HCT116 (cell line): ENCODE measurements around the gene TBC1D3. TPM values are rescaled to one million over a fixed set of nuclear protein-coding genes. Genes with fewer than 3 reads are reported as not detected.
"Not testable (repeated sequence)": the region's sequence is repeated elsewhere in the genome, so short reads cannot be mapped to it uniquely, and the experiment has no call there.

Source experiments
- ATAC-seq: fragments of 200-7000 bp; cut with Tn5 transposase; 2 replicates; pipeline ENCODE4 v1.9.1; 2020; ENCODE audit warnings: mild to moderate bottlenecking, moderate library complexity
- Bru-seq: library from RNA; stranded (reverse); fragments of 400-500 nt; gene quantifications from one replicate; lab custom pipeline; 2021; lab: Mats Ljungman, UMichigan
- BruChase-seq, 2 experiments: library from RNA; stranded (reverse); fragments of 400-500 nt; gene quantifications; one replicate each; lab custom pipeline; 2021; lab: Mats Ljungman, UMichigan
- BruUV-seq: library from RNA; stranded (reverse); fragments of 400-500 nt; replicated peaks from 2 replicates; lab custom pipeline; 2021; lab: Mats Ljungman, UMichigan
- CTCF ChIA-PET: fragments of 300-600 bp; sonication (Branson Sonifier 250); formaldehyde crosslinking; loops from one replicate; lab custom pipeline; 2021; ENCODE audit warnings: antibody characterized with exemption; lab: Charles Lee
- POLR2A ChIA-PET: fragments of 300-600, 350-600 bp; sonication (Branson Sonifier 250); formaldehyde crosslinking; loops from one replicate; lab custom pipeline; 2021; ENCODE audit warnings: antibody characterized with exemption; lab: Charles Lee
- RAD21 ChIA-PET, 2 experiments: fragments of 300-600 bp; sonication (Branson Sonifier 250); formaldehyde crosslinking; loops; one replicate each; lab custom pipeline; 2023; ENCODE audit warnings: low total read pairs in 2 of 2; ENCODE audit not compliant: uncharacterized antibody in 2 of 2, unreplicated experiment in 2 of 2, low non-redundant PET in 1 of 2; lab: Charles Lee
- DNase-seq: peaks from one replicate; pipeline ENCODE4 v3.0.0-alpha.2; 2010; ENCODE audit warnings: low read depth, low spot score
- H2AFZ ChIP-seq: fragments of 200-600 bp; shearing (Covaris generic), sonication (generic); 2 replicates; pipeline ENCODE4 v1.6.1; 2017; ENCODE audit warnings: low read depth, mixed run types, mixed read lengths, antibody characterized with exemption, low read length; ENCODE audit not compliant: poor library complexity, severe bottlenecking
- H3K27ac ChIP-seq: 2 replicates; pipeline ENCODE4 v1.5.1; 2012; ENCODE audit warnings: low read depth, low read length
- H3K27me3 ChIP-seq: fragments of 200-600 bp; sonication (generic); 2 replicates; pipeline ENCODE4 v1.6.1; 2016; ENCODE audit warnings: mixed run types, low read length, mixed read lengths; ENCODE audit not compliant: insufficient read depth
- H3K36me3 ChIP-seq, 2 experiments: fragments of 200-500 bp in 1 of 2; fragments of 200-600 bp in 1 of 2; sonication (Bioruptor generic) in 1 of 2; sonication (generic) in 1 of 2; 2 replicates each; pipeline versions ENCODE4 v1.5.1 to v1.6.1; 2014 to 2016; ENCODE audit warnings: low read length in 2 of 2, inconsistent platforms in 1 of 2, mixed read lengths in 1 of 2, mixed run types in 1 of 2; ENCODE audit not compliant: insufficient read depth in 2 of 2, control insufficient read depth in 1 of 2
- H3K4me1 ChIP-seq, 2 experiments: fragments of 200-600 bp in 1 of 2; sonication (generic) in 1 of 2; 2 replicates each; pipeline versions ENCODE4 v1.5.1 to v1.6.1; 2012 to 2017; ENCODE audit warnings: low read length in 2 of 2, inconsistent platforms in 1 of 2, mild to moderate bottlenecking in 1 of 2, mixed read lengths in 1 of 2, mixed run types in 1 of 2, moderate library complexity in 1 of 2; ENCODE audit not compliant: insufficient read depth in 2 of 2, control insufficient read depth in 1 of 2
- H3K4me2 ChIP-seq: fragments of 200-600 bp; sonication (generic); 2 replicates; pipeline ENCODE4 v1.6.1; 2017; ENCODE audit warnings: mixed run types, low read length, mixed read lengths
- H3K4me3 ChIP-seq, 2 experiments: fragments of 200-600 bp in 1 of 2; sonication (generic) in 1 of 2; replicated peaks in 1 of 2; 2 replicates each; pipeline ENCODE4 v1.5.1; 2011 to 2016; ENCODE audit warnings: low read length in 2 of 2, control low read depth in 1 of 2, low read depth in 1 of 2, mild to moderate bottlenecking in 1 of 2, mixed read lengths in 1 of 2, mixed run types in 1 of 2
- H3K79me2 ChIP-seq: fragments of 200-600 bp; sonication (generic); 2 replicates; pipeline ENCODE4 v1.6.1; 2017; ENCODE audit warnings: mild to moderate bottlenecking, mixed run types, low read length, moderate library complexity, mixed read lengths; ENCODE audit not compliant: insufficient read depth
- H3K9ac ChIP-seq: fragments of 200-600 bp; sonication (generic); 2 replicates; pipeline ENCODE4 v1.6.1; 2016; ENCODE audit warnings: low read length, mixed read lengths
- H3K9me2 ChIP-seq: fragments of 200-600 bp; sonication (generic), shearing (Covaris generic); 2 replicates; pipeline ENCODE4 v1.6.1; 2017; ENCODE audit warnings: mixed run types, mild to moderate bottlenecking, moderate library complexity; ENCODE audit not compliant: insufficient read depth
- H3K9me3 ChIP-seq, 2 experiments: fragments of 200-500 bp in 1 of 2; fragments of 200-600 bp in 1 of 2; sonication (Bioruptor generic) in 1 of 2; sonication (generic) in 1 of 2; 2 replicates each; pipeline ENCODE4 v1.6.1; 2014 to 2017; ENCODE audit warnings: low read length in 2 of 2, mixed read lengths in 2 of 2, inconsistent platforms in 1 of 2, low read depth in 1 of 2, mild to moderate bottlenecking in 1 of 2, mixed run types in 1 of 2, moderate library complexity in 1 of 2; ENCODE audit not compliant: control insufficient read depth in 1 of 2, insufficient read depth in 1 of 2
- H4K20me1 ChIP-seq: fragments of 200-600 bp; sonication (generic), shearing (Covaris generic); 2 replicates; pipeline ENCODE4 v1.6.1; 2017; ENCODE audit warnings: mixed run types, mild to moderate bottlenecking, moderate library complexity; ENCODE audit not compliant: insufficient read depth
- intact Hi-C: fragments of 100-400 bp; cut with micrococcal nuclease; formaldehyde crosslinking; loops from 2 replicates; pipeline ENCODE4 v1.10.0; 2022
- long read RNA-seq: library from polyadenylated mRNA; unstranded; transcript quantifications from one replicate; pipeline ENCODE4 v2.0.0, GENCODE V29; 2021; ENCODE audit not compliant: unreplicated experiment
- polyA plus RNA-seq: library from polyadenylated mRNA; unstranded; fragments of >200 nt; gene quantifications from 2 replicates; pipeline ENCODE4 v1.2.1, GENCODE V29; 2012; ENCODE audit warnings: missing spikeins
- total RNA-seq: library from RNA; stranded (reverse); gene quantifications from one replicate; pipeline ENCODE4 v1.2.1, GENCODE V29; 2021; ENCODE audit not compliant: unreplicated experiment

TBC1D3 gene
- total RNA-seq (not detected), Bru-seq, nascent RNA (percentile 26 among the genes with signal in this experiment), BruChase-seq, experiment 1, labeled RNA remaining after a 6-hour chase (percentile 32 among the genes with signal in this experiment), BruChase-seq, experiment 2, labeled RNA remaining after a 2-hour chase (percentile 35 among the genes with signal in this experiment)
- 0.10 TPM in 1 of 2 replicates, not detected in the other for polyA plus RNA-seq
- long read RNA-seq, partial matches to known transcripts: 3 of 23 reads
- long read RNA-seq, other reads (novel, unspliced or antisense): 20 of 23 reads

DNA sequence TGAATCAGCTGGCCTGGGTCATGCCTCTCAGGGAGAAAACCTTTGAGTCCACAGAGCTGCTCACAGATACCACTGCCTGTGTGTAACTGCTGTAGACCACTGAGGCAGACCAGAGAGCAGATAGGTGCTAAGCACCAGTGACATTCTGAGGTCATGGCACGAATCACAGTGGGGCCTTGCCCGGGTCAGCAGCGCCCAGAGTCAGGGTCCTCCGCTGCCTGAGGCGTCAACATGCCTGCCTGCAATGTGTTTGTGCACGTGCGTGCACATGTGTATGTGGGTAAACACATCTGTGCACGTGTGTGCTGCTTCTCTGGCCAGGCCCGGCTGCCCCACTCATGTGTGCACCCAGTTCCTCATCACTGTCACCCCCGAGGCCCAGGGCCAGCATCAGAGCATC, at the start of gene TBC1D3:
Gene TBC1D3 (minus strand): TSS at position 101 of the 400 bp plus-strand sequence. CDS start 1,526 bp downstream, outside the sequence.
- H3K36me3 ChIP-seq, DNase-seq, RAD21 ChIA-PET, H3K27me3 ChIP-seq, H3K4me3 ChIP-seq, H4K20me1 ChIP-seq, intact Hi-C loops, H3K27ac ChIP-seq, H2AFZ ChIP-seq, H3K4me2 ChIP-seq, H3K79me2 ChIP-seq, ATAC-seq, H3K9ac ChIP-seq, H3K9me3 ChIP-seq, H3K9me2 ChIP-seq, CTCF ChIA-PET, POLR2A ChIA-PET, BruUV-seq, H3K4me1 ChIP-seq: not testable (repeated sequence)

DNA sequence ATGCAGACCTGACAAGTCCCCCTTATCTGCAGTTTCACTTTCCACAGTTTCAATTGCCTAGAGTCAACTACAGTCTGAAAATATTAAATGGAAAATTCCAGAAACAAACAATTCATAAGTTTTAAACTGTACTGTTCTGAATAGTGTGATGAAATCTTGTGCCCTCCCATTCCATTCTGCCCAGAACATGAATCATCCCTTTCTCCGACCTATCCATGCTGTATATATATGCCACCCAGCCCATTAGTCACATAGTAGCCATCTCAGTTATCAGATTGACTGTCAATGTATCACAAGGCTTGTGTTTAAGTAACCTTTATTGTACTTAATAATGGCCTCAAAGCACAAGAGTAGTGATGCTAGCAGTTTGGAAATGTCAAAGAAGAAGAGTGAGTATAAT, 40.4 kb upstream of the TBC1D3 start:
- DNase-seq, H3K4me2 ChIP-seq, H3K9me3 ChIP-seq, H3K9ac ChIP-seq, H3K4me1 ChIP-seq, H3K27ac ChIP-seq, H4K20me1 ChIP-seq, POLR2A ChIA-PET, H3K4me3 ChIP-seq, CTCF ChIA-PET, BruUV-seq, H3K27me3 ChIP-seq, RAD21 ChIA-PET, intact Hi-C loops, H3K36me3 ChIP-seq, H2AFZ ChIP-seq, H3K79me2 ChIP-seq, H3K9me2 ChIP-seq: not testable (repeated sequence)
- peak; percentile 90 for ATAC-seq

DNA sequence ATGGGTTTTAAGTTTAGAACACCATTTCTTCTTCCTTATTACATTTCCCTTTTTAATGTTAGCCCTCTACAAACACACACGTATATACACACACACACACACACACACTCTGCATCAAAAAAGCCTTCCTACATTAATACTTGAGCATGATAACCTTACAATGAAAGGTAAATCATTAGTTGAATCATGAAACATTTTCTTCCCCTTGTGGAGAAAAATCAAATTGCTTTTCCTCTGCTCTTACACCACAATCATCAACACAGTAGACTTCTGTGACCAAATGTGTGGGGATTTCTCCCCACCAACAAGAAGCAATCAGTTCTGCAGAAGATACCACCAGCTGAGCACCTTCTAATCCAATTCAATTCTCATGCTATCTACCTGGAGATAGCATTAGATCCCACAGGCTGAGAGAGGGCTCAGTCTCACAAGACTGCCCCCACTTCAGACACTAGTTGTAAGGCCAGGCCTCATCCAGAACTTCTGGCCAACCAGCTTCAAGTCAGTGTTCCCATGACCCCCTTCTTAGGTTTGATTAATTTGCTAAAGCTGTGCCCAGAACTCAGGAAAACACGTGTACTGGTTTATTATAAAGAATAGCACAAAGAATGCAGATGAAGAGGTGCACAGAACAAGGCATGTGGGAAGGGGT, 33.6 kb upstream of the TBC1D3 start:
- H3K79me2 ChIP-seq, H3K9me3 ChIP-seq, H3K27me3 ChIP-seq, DNase-seq, CTCF ChIA-PET, H3K9me2 ChIP-seq, H3K4me2 ChIP-seq, H4K20me1 ChIP-seq, H2AFZ ChIP-seq, intact Hi-C loops, POLR2A ChIA-PET, BruUV-seq, H3K4me3 ChIP-seq, H3K9ac ChIP-seq, H3K27ac ChIP-seq, RAD21 ChIA-PET, H3K36me3 ChIP-seq, H3K4me1 ChIP-seq: not testable (repeated sequence)
- peak; percentile 70 for ATAC-seq

DNA sequence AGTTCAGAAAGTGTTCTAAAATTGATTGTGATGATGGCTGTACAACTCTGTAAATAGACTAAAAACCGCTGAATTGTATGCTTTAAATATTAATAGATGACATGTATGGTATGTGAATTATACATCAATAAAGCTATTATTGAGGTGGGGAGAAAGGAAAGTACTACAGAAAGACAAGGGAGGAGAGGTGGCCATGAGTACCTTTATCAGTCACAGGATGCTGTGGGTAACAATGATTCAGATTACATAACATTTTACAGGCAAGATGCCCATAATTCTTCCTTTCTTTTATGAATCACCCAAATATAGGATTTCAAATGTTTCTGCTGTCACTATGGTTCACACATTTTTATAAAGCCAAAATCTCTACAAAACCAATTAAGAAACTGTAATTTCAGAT, 28.5 kb upstream of the TBC1D3 start:
- RAD21 ChIA-PET, H3K9me3 ChIP-seq, H3K9ac ChIP-seq, H3K79me2 ChIP-seq, H3K27me3 ChIP-seq, H3K4me3 ChIP-seq, ATAC-seq, H3K4me2 ChIP-seq, BruUV-seq, H3K9me2 ChIP-seq, CTCF ChIA-PET, POLR2A ChIA-PET, H3K4me1 ChIP-seq, H4K20me1 ChIP-seq, intact Hi-C loops, DNase-seq, H3K27ac ChIP-seq, H2AFZ ChIP-seq, H3K36me3 ChIP-seq: not testable (repeated sequence)
